IPS-NIHi7 (cell line): ENCODE results near the gene ABO.
"Not testable (repeated sequence)": the region's sequence is repeated elsewhere in the genome, so short reads cannot be mapped to it uniquely, and the experiment has no call there.

Source experiments
- DNase-seq: peaks from one replicate; pipeline ENCODE4 v3.0.0; 2012; ENCODE audit warnings: mixed read lengths; ENCODE audit errors: extremely low spot score

ABO gene

GRCh38 chr9:133242991-133243390 lies 32.0 kb downstream of the ABO start:
- no peak for DNase-seq

- DNase-seq: no peak
Observed at GRCh38 chr9:133242241-133242640, 32.8 kb downstream of the ABO start.

GRCh38 chr9:133239533-133240090 lies 35.4 kb downstream of the ABO start:
- DNase-seq: no peak

- DNase-seq: peak; percentile 98
Observed at GRCh38 chr9:133238851-133239532, 36.0 kb downstream of the ABO start.

- peak; percentile 100 for DNase-seq
Observed at GRCh38 chr9:133238272-133238850, 36.6 kb downstream of the ABO start.

GRCh38 chr9:133237035-133237731 lies 37.8 kb downstream of the ABO start:
- no peak for DNase-seq

- DNase-seq: not testable (repeated sequence)
Observed at GRCh38 chr9:133236291-133237034, 38.5 kb downstream of the ABO start.

- no peak for DNase-seq
Observed at GRCh38 chr9:133235549-133236222, 39.3 kb downstream of the ABO start.

- no peak for DNase-seq
Observed at GRCh38 chr9:133234577-133235322, 40.3 kb downstream of the ABO start.

- no peak for DNase-seq
Observed at GRCh38 chr9:133233681-133234432, 41.1 kb downstream of the ABO start.

- DNase-seq: not testable (repeated sequence)
Observed at GRCh38 chr9:133231934-133232568, 43.0 kb downstream of the ABO start.

- DNase-seq: not testable (repeated sequence)
Observed at GRCh38 chr9:133230514-133230913, 44.5 kb downstream of the ABO start.

- DNase-seq: no peak
Observed at GRCh38 chr9:133230093-133230492, 44.9 kb downstream of the ABO start.

- not testable (repeated sequence) for DNase-seq
Observed at GRCh38 chr9:133228474-133229193, 46.4 kb downstream of the ABO start.

GRCh38 chr9:133227996-133228395 lies 47.0 kb downstream of the ABO start:
- not testable (repeated sequence) for DNase-seq

GRCh38 chr9:133227242-133227860 lies 47.6 kb downstream of the ABO start:
- DNase-seq: no peak

- DNase-seq: no peak
Observed at GRCh38 chr9:133226219-133227171, 48.5 kb downstream of the ABO start.
